Glutamatergic neuron (in vitro differentiated cells): ENCODE measurements around the gene POLR2I. TPM values are rescaled to one million over a fixed set of nuclear protein-coding genes. Genes with fewer than 3 reads are reported as not detected.

Source experiments
- DNase-seq: peaks from one replicate; pipeline ENCODE4 v3.0.0; 2022
- H3K27ac Mint-ChIP-seq: one replicate; pipeline ENCODE4 v1.8.0; 2020; ENCODE audit warnings: mild to moderate bottlenecking, mixed read lengths, inconsistent platforms; ENCODE audit not compliant: unreplicated experiment
- H3K27me3 Mint-ChIP-seq: one replicate; pipeline ENCODE4 v1.8.0; 2020; ENCODE audit warnings: mild to moderate bottlenecking, moderate library complexity, mixed read lengths, inconsistent platforms; ENCODE audit not compliant: unreplicated experiment
- H3K36me3 Mint-ChIP-seq: one replicate; pipeline ENCODE4 v1.8.0; 2020; ENCODE audit warnings: mild to moderate bottlenecking, mixed read lengths, inconsistent platforms; ENCODE audit not compliant: unreplicated experiment
- H3K4me1 Mint-ChIP-seq: one replicate; pipeline ENCODE4 v1.8.0; 2020; ENCODE audit warnings: mild to moderate bottlenecking, low read depth, mixed read lengths, inconsistent platforms; ENCODE audit not compliant: unreplicated experiment
- H3K4me3 Mint-ChIP-seq: one replicate; pipeline ENCODE4 v1.8.0; 2020; ENCODE audit warnings: mild to moderate bottlenecking, mixed read lengths, inconsistent platforms; ENCODE audit not compliant: unreplicated experiment
- H3K9me3 Mint-ChIP-seq: one replicate; pipeline ENCODE4 v1.8.0; 2020; ENCODE audit warnings: mild to moderate bottlenecking, moderate library complexity, mixed read lengths, inconsistent platforms; ENCODE audit not compliant: unreplicated experiment
- total RNA-seq: library from RNA; stranded (reverse); fragmentation: NEBNext Ultra II Directional; extraction: Animal tissue kit (Norgen Biotek cat#: 25700); gene quantifications from one replicate; pipeline ENCODE4 v1.2.1, GENCODE V29; 2021; ENCODE audit not compliant: unreplicated experiment
- TF ChIP-seq, protein P1 (sequence below): fragments of 200-600 bp; sonication (generic); IDR thresholded peaks from one replicate; pipeline ENCODE4 v1.5.0; 2021; ENCODE audit not compliant: partially characterized antibody, unreplicated experiment

The POLR2I gene
- total RNA-seq, 1 donor from 2014 or later = 79.2 TPM

DNA sequence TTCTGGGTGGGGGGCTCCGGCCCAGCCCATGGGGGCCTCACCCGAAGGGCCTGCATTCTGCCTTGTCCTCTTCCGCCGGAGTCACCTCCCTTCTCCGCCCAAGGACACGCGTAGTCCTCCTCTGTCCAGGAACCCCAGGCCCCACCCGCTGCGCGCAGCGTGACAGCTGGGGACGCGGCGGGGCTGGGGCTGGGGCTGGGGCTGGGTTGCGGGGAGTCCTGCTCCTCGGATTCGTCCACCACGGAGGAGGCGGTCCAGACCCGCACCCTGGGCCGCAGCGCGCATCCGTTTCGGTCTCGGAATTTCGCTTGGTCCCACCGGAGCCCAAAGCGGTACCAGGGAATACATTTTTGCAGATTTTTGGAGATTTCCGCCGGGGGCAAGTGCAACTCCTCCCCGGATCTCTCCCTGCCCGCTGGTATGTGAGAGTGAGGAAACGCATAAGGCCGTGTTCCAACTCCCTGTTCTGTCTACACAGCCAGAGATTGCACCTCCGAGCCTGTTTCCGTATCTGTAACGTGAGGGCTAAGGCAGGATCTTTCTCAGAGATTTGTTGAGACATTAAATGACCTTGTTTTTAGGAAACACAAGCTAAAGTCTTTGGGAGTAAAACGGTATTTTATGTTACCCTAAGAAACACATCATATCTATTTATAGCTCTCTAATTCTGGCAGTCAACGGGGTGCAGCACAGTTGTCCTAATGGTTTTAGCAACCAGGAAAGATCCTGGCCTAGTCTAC, 37.8 kb upstream of the POLR2I start, which contains the start of gene COX7A1:
Gene COX7A1, minus strand, starts transcription at position 96 of the 740 bp plus-strand sequence. Its CDS starts 40 bp downstream, at position 56.
- peak within 1 kb of the TSS; percentile 84 for H3K4me3 Mint-ChIP-seq
- H3K9me3 Mint-ChIP-seq = peaks cover 5% of the 10 kb centered on the region
- H3K36me3 Mint-ChIP-seq = peaks cover 5% of the 10 kb centered on the region
- DNase-seq = peak; percentile 77
- TF ChIP-seq, protein P1, sequence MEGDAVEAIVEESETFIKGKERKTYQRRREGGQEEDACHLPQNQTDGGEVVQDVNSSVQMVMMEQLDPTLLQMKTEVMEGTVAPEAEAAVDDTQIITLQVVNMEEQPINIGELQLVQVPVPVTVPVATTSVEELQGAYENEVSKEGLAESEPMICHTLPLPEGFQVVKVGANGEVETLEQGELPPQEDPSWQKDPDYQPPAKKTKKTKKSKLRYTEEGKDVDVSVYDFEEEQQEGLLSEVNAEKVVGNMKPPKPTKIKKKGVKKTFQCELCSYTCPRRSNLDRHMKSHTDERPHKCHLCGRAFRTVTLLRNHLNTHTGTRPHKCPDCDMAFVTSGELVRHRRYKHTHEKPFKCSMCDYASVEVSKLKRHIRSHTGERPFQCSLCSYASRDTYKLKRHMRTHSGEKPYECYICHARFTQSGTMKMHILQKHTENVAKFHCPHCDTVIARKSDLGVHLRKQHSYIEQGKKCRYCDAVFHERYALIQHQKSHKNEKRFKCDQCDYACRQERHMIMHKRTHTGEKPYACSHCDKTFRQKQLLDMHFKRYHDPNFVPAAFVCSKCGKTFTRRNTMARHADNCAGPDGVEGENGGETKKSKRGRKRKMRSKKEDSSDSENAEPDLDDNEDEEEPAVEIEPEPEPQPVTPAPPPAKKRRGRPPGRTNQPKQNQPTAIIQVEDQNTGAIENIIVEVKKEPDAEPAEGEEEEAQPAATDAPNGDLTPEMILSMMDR = no peak
- peaks cover 3% of the 10 kb centered on the region for H3K27me3 Mint-ChIP-seq
- H3K27ac Mint-ChIP-seq = peak within 1 kb of the TSS; percentile 66
- H3K4me1 Mint-ChIP-seq = peaks cover 3% of the 10 kb centered on the region

DNA sequence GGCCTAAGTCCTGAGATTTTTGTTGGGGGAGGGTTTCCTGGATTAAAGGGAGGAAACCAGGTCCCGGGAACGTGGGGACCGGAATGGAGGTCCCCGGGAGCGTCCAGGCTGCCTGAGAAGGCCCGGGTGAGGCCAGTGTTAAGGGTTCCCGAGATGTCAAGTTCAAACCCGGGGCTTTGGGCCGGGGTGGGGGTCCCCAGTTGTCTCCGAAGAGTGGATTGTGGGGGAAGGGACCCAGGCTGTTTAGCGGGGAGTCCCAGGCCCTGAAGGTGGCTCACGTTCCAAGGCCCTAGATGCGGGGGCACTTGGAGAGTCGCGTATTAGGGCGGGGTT, 37.3 kb upstream of the POLR2I start:
- Mint-ChIP-seq H3K27ac (peak overlapping the region; percentile 66), H3K4me1 (peaks cover 3% of the 10 kb centered on the region), H3K27me3 (peaks cover 3% of the 10 kb centered on the region), H3K4me3 (peak overlapping the region; percentile 82), H3K36me3 (peaks cover 5% of the 10 kb centered on the region), H3K9me3 (peaks cover 5% of the 10 kb centered on the region)
- TF ChIP-seq, protein P1 = no peak
- DNase-seq = peak; percentile 34

DNA sequence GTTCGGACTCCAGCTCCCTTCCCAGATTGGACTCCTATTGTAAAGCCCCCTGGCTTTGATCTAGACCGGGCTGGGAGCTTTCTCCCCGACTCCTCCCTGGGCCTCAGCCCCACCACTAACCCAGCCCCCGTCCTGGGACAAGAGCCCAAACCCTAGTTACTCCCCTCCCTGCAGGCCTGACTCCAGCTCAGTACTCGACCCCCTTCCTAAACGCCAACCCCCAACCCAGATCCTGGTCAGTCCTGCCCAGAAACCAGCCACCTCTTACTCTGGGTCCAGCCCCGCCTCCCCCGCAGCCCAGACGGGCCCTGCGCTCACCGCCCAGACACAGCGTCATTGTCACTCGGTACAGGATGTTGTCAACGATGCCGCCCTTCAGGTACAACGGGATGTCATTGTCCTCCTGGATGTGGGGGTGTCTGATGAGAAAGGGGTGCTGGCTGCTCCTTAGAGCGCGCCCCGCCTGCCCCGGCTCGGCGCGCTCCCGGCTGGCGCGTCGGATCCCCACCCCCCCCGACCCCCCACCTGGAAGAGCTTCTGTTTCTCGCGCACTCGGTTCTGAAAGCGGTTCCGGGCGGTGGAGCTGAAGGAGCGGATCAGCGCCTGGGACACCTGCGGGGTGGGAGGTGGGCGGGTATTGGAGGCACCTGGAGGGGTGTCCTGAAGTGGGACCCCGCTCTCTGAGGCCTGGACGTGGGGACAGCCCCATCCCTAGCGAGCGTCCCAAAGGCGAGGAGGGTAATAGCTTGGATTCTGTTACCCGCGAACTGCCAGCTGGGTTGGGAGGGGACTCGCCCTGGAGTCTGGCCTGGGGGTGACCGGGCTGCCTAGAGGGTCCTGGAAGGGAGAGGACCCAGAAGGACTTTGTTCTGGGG, 36.7 kb upstream of the POLR2I start:
- Mint-ChIP-seq H3K9me3 (peaks cover 5% of the 10 kb centered on the region), H3K4me1 (peaks cover 3% of the 10 kb centered on the region), H3K36me3 (peaks cover 5% of the 10 kb centered on the region), H3K4me3 (peak overlapping the region; percentile 84), H3K27me3 (peaks cover 5% of the 10 kb centered on the region), H3K27ac (peak overlapping the region; percentile 66)
- DNase-seq = peak; percentile 66
- TF ChIP-seq, protein P1 = no peak

DNA sequence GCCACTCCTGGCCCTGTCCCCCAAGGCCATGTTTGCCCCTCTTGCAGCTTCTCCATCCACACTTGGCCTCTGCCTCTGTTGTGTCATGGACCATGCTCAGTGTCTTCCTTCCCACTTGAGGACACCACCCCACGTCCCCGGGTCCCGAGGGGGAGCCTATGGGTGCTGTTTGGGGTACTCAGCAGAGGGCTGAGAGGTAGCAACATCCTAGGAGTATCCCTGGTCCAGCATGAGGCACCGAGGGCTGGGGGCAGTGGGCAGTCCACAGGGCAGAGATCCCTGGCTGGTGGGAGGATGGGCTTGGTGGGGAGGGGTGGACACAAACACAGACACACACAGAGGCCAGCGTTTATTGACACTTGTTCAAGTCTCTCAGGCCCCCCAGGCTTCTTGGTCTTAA, 35.9 kb upstream of the POLR2I start:
- peaks cover 3% of the 10 kb centered on the region for H3K4me1 Mint-ChIP-seq
- peaks cover 5% of the 10 kb centered on the region for H3K9me3 Mint-ChIP-seq
- TF ChIP-seq, protein P1 = no peak
- peaks cover 5% of the 10 kb centered on the region for H3K36me3 Mint-ChIP-seq
- H3K27ac Mint-ChIP-seq = no peak overlapping the region
- no peak for DNase-seq
- peak overlapping the region; percentile 84 for H3K4me3 Mint-ChIP-seq
- peaks cover 6% of the 10 kb centered on the region for H3K27me3 Mint-ChIP-seq
